HG02852 (cell line): ENCODE measurements around the gene SORCS2.

Source experiments
- ATAC-seq: cut with Tn5 transposase; IDR thresholded peaks from one replicate; pipeline ENCODE4 v1.9.1; 2021; ENCODE audit warnings: mild to moderate bottlenecking, moderate library complexity; ENCODE audit not compliant: unreplicated experiment

Gene SORCS2

GRCh38 chr4:7705593-7705992, 513.3 kb downstream of the SORCS2 start:
- ATAC-seq: no peak

- ATAC-seq: no peak
Measured at GRCh38 chr4:7708238-7708637, 515.9 kb downstream of the SORCS2 start.

- no peak for ATAC-seq
Measured at GRCh38 chr4:7708981-7709380, 516.6 kb downstream of the SORCS2 start.

- ATAC-seq: no peak
Measured at GRCh38 chr4:7709431-7709830, 517.1 kb downstream of the SORCS2 start.

- no peak for ATAC-seq
Measured at GRCh38 chr4:7710126-7710525, 517.8 kb downstream of the SORCS2 start.

- no peak for ATAC-seq
Measured at GRCh38 chr4:7710576-7711306, 518.4 kb downstream of the SORCS2 start.

- ATAC-seq: no peak
Measured at GRCh38 chr4:7711307-7711963, 519.1 kb downstream of the SORCS2 start.

GRCh38 chr4:7712021-7712671, 519.8 kb downstream of the SORCS2 start:
- no peak for ATAC-seq

GRCh38 chr4:7713757-7714156, 521.4 kb downstream of the SORCS2 start:
- no peak for ATAC-seq

GRCh38 chr4:7714176-7714575, 521.8 kb downstream of the SORCS2 start:
- ATAC-seq: no peak

GRCh38 chr4:7714738-7715137, 522.4 kb downstream of the SORCS2 start:
- no peak for ATAC-seq

GRCh38 chr4:7715271-7716009, 523.1 kb downstream of the SORCS2 start:
- no peak for ATAC-seq

- no peak for ATAC-seq
Measured at GRCh38 chr4:7716010-7716721, 523.8 kb downstream of the SORCS2 start.

GRCh38 chr4:7717161-7717560, 524.8 kb downstream of the SORCS2 start:
- ATAC-seq: no peak

- ATAC-seq: no peak
Measured at GRCh38 chr4:7717946-7718490, 525.7 kb downstream of the SORCS2 start.

GRCh38 chr4:7719354-7720174, 527.2 kb downstream of the SORCS2 start:
- no peak for ATAC-seq

GRCh38 chr4:7721984-7722551, 529.7 kb downstream of the SORCS2 start:
- no peak for ATAC-seq

GRCh38 chr4:7722766-7723387, 530.5 kb downstream of the SORCS2 start:
- ATAC-seq: no peak

- no peak for ATAC-seq
Measured at GRCh38 chr4:7723625-7724024, 531.3 kb downstream of the SORCS2 start.
